Endothelial cell (in vitro differentiated cells): ENCODE results near the gene SH3YL1. TPM values are rescaled to one million over a fixed set of nuclear protein-coding genes. Genes with fewer than 3 reads are reported as not detected.

Experiments used
- DNase-seq: peaks from one replicate; pipeline ENCODE4 v3.0.0; 2021; ENCODE audit warnings: low spot score
- H3K27ac Mint-ChIP-seq: one replicate; pipeline ENCODE4 v1.8.0; 2021; ENCODE audit warnings: mixed read lengths, inconsistent platforms; ENCODE audit not compliant: unreplicated experiment
- H3K27me3 Mint-ChIP-seq: one replicate; pipeline ENCODE4 v1.8.0; 2021; ENCODE audit warnings: mild to moderate bottlenecking, moderate library complexity, mixed read lengths, inconsistent platforms; ENCODE audit not compliant: unreplicated experiment
- H3K36me3 Mint-ChIP-seq: one replicate; pipeline ENCODE4 v1.8.0; 2021; ENCODE audit warnings: mild to moderate bottlenecking, low read depth, mixed read lengths, inconsistent platforms; ENCODE audit not compliant: unreplicated experiment
- H3K4me1 Mint-ChIP-seq: one replicate; pipeline ENCODE4 v1.8.0; 2021; ENCODE audit warnings: mild to moderate bottlenecking, mixed read lengths, inconsistent platforms; ENCODE audit not compliant: unreplicated experiment
- H3K4me3 Mint-ChIP-seq: one replicate; pipeline ENCODE4 v1.8.0; 2021; ENCODE audit warnings: mild to moderate bottlenecking, mixed read lengths, inconsistent platforms; ENCODE audit not compliant: unreplicated experiment
- H3K9me3 Mint-ChIP-seq: one replicate; pipeline ENCODE4 v1.8.0; 2021; ENCODE audit warnings: mixed read lengths, inconsistent platforms; ENCODE audit not compliant: unreplicated experiment
- total RNA-seq: library from RNA; stranded (reverse); fragmentation: NEBNext Ultra II Directional; extraction: Animal tissue kit (Norgen Biotek cat#: 25700); gene quantifications from one replicate; pipeline ENCODE4 v1.2.1, GENCODE V29; 2021; ENCODE audit not compliant: unreplicated experiment
- TF ChIP-seq, protein P1 (sequence below): fragments of 200-600 bp; sonication (generic); IDR thresholded peaks from one replicate; pipeline ENCODE4 v1.5.0; 2021; ENCODE audit warnings: antibody characterized with exemption; ENCODE audit not compliant: unreplicated experiment

Gene SH3YL1
- total RNA-seq, 1 donor from 2014 or later = 35.8 TPM

DNA sequence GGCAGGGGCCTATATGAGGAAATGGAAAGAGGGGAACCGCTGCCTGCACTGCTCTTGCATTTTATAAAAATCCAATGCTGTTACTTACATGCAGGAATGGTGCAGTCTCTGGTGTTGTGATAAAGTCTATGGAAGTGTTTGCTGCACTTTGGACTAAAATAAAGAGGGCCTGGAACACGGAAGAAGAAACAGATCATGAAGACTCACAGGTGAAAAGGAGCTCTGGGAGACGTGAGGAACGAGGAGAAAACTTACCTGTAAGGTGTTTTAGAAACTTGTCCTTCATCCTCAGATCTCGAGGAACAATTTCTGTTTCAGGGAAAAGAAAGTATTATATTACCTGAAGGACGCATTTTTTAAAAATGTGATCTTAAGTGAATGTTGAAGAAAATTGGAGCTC is 22.2 kb upstream of the SH3YL1 start:
- Mint-ChIP-seq H3K36me3 (peaks cover 10% of the 10 kb centered on the region), H3K9me3 (no peaks in the 10 kb centered on the region), H3K27me3 (peaks cover 2% of the 10 kb centered on the region), H3K27ac (no peak overlapping the region), H3K4me3 (no peak overlapping the region), H3K4me1 (no peaks in the 10 kb centered on the region)
- no peak for DNase-seq
- TF ChIP-seq, protein P1, sequence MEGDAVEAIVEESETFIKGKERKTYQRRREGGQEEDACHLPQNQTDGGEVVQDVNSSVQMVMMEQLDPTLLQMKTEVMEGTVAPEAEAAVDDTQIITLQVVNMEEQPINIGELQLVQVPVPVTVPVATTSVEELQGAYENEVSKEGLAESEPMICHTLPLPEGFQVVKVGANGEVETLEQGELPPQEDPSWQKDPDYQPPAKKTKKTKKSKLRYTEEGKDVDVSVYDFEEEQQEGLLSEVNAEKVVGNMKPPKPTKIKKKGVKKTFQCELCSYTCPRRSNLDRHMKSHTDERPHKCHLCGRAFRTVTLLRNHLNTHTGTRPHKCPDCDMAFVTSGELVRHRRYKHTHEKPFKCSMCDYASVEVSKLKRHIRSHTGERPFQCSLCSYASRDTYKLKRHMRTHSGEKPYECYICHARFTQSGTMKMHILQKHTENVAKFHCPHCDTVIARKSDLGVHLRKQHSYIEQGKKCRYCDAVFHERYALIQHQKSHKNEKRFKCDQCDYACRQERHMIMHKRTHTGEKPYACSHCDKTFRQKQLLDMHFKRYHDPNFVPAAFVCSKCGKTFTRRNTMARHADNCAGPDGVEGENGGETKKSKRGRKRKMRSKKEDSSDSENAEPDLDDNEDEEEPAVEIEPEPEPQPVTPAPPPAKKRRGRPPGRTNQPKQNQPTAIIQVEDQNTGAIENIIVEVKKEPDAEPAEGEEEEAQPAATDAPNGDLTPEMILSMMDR = no peak

DNA sequence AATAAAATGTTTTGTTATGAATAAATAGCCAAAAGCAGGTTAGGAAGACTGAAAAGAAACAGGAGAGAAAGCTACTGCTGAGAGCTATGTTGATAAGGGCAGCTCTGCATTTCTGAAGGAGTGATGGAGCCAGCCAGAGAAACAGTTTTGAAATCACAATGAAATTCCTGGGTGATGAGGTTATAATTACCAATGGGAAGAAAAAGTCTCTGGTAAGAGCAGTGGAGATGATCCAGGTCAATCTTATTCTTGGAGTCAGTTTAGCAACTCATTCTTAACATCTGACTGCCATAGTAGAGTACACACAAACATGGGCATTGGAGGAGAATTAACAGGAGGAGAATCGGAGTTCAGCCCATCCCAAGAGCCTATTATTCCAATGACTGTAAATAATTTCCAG is 21.7 kb upstream of the SH3YL1 start:
- Mint-ChIP-seq H3K4me1 (no peaks in the 10 kb centered on the region), H3K4me3 (no peak overlapping the region), H3K9me3 (no peaks in the 10 kb centered on the region), H3K27me3 (peaks cover 2% of the 10 kb centered on the region), H3K36me3 (peaks cover 10% of the 10 kb centered on the region), H3K27ac (no peak overlapping the region)
- DNase-seq = no peak
- TF ChIP-seq, protein P1 = no peak

DNA sequence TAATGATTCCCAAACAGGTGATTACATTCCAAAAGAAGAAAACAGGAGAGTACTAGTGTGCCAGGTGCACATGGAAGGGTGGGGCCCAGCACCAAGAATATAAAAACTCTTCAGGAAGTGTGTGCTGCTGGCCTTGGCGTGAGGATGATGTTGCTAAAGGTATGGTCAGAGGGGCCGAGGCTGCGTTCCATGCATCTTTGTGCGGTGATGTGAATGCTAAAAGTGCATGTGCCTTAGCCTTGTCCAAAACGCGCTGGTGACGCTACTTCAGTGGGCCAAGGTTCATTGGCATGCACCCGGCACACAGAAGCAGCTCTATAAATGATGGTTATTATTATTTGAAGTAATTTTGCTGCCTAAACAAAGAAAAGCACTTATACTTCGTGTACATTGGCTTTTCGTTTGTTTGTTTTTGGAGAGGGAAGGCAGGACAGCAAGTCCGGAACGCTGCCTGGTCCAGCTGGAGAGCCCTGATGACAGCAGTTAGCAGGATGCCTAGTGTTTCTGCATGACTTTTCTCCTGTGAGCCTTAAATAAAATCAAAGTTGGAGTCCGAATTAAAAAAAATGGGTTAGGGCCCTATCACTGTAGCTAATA is 21.2 kb upstream of the SH3YL1 start:
- H3K4me3 Mint-ChIP-seq = no peak overlapping the region
- peaks cover 10% of the 10 kb centered on the region for H3K36me3 Mint-ChIP-seq
- no peak for DNase-seq
- TF ChIP-seq, protein P1 = no peak
- peaks cover 2% of the 10 kb centered on the region for H3K27me3 Mint-ChIP-seq
- H3K4me1 Mint-ChIP-seq = no peaks in the 10 kb centered on the region
- H3K9me3 Mint-ChIP-seq = no peaks in the 10 kb centered on the region
- H3K27ac Mint-ChIP-seq = no peak overlapping the region

DNA sequence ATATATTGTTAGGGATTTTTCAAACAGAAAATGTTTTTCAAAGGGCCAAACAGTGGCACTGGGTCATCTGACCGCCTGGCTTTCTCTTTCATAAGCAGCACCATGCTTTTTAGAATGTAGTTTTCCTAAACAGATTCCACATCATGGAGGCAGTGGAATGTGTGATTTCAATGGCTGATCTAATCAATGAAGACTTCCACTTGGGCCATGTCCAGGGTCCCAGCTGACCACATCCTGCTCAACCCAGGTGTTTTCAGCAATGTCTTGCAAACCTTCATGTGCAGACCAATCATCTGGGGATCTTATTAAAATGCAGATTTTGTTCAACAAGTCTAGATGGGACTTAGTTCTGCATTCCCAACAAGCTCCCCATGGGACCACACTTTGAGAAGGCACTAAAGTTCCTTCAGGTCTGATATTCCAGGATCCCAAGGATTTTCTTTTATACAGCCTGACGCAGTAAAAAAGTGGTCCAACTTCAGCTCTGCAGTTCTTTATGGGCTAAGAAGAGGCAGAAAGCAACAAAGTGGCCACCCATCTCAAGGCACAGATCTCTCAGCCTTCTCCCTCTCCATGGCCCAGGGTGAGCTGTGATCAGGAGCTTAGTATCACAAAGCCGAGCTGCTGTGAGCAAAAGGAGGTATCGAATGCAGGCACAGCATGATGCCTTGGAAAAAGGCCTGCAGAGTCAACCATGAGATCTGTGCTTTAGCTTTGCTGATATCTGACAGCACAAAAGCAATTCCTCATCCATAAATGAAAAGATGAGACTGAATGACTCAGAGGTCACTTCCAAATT is 20.4 kb upstream of the SH3YL1 start:
- Mint-ChIP-seq H3K36me3 (peaks cover 10% of the 10 kb centered on the region), H3K4me1 (no peaks in the 10 kb centered on the region), H3K27ac (no peak overlapping the region), H3K27me3 (peaks cover 2% of the 10 kb centered on the region), H3K9me3 (no peaks in the 10 kb centered on the region), H3K4me3 (no peak overlapping the region)
- DNase-seq = no peak
- TF ChIP-seq, protein P1 = no peak
